Measurements from ENCODE around the gene IRX4. TPM values are rescaled to one million over a fixed set of nuclear protein-coding genes. Genes with fewer than 3 reads are reported as not detected.

The IRX4 gene
- total and polyA plus RNA-seq, 2 donors (not counting 3 experiments of a cell fraction or from before 2014, with no cell fraction given) = not detected

DNA sequence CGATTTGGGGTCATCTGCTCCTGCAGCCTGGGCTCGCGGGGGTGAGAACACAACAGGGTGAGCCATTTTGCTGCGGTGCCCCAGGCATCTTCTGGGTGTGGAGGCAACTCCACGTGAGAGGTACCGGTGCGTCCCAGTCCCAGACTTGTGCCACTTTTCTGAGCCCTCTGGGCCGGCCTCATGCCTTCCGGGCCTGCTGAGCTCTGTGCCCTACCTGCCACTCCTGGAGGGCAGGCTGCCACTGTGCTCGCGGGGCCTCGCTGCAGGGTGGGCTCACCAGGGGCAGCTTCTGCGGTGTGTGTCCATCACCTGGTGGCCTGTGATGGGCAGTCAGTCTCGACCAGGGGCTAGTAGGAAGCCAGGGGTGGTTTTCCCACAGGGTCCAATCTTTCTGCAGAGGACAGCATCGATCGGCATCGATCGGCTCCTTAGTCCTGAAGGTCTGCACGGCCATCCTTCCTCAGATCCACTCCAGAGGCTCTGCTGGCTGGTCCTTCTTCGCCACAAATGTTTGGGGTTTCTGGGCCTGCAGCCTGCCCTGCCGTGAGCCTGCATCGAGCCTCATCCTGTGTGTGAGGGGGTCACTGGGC, 22.6 kb downstream of the IRX4 start:
- Histone ChIP-seq H3K36me3 (ENCODE audit: control insufficient read depth in 2 of 2, extremely low read depth in 1 of 2, insufficient read depth in 2 of 2, low read length in 2 of 2) (no peaks in the 10 kb centered on the region), H3K27me3 (ENCODE audit: control insufficient read depth in 2 of 2, insufficient read depth in 2 of 2, low read length in 2 of 2) (no peaks in the 10 kb centered on the region), H4K20me1 (replicated peaks; ENCODE audit: control insufficient read depth, extremely low read depth, insufficient read depth, low read length) (no peaks in the 10 kb centered on the region), H3K9ac (replicated peaks; ENCODE audit: extremely low read depth, insufficient read depth, low read length) (no peak overlapping the region), H3K79me2 (ENCODE audit: control insufficient read depth, insufficient read depth, low read length) (no peaks in the 10 kb centered on the region), H3K9me3 (replicated peaks; ENCODE audit: control insufficient read depth, insufficient read depth, low read length) (no peaks in the 10 kb centered on the region), H3K4me2 (ENCODE audit: insufficient read depth, low read length) (no peak overlapping the region), H3K27ac (ENCODE audit: insufficient read depth, low read depth, low read length) (no peak overlapping the region), H3K4me3 (replicated peaks in 1 of 3; ENCODE audit: insufficient read depth in 1 of 3, low read depth in 1 of 3, low read length in 3 of 3) (no peak overlapping the region), H3K4me1 (ENCODE audit: control insufficient read depth, extremely low read depth, insufficient read depth, low read length) (no peaks in the 10 kb centered on the region), H3K9me1 (replicated peaks; ENCODE audit: control insufficient read depth, extremely low read depth, insufficient read depth, low read length) (no peaks in the 10 kb centered on the region), H2AFZ (ENCODE audit: low read depth, low read length) (no peak overlapping the region)
- ChIA-PET CTCF (no interaction called here), POLR2A (no interaction called here)
- dilution Hi-C loops (cut with MboI; ENCODE audit: extremely low pct_ligation_motif_present, low sequenced_read_pairs) = no loop called here
- FAIRE-seq (no peak), DNase-seq (ENCODE audit: low read depth, low spot score) (no peak)
- intact Hi-C loops (cut with micrococcal nuclease) = no loop called here
- TF ChIP-seq, protein P1, sequence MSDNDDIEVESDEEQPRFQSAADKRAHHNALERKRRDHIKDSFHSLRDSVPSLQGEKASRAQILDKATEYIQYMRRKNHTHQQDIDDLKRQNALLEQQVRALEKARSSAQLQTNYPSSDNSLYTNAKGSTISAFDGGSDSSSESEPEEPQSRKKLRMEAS (IDR thresholded peaks at IDR 0.05; ENCODE audit: insufficient read depth, insufficient read length) = no peak
- TF ChIP-seq GATA2 (IDR thresholded peaks at IDR 0.05; ENCODE audit: insufficient read depth, insufficient read length, low read depth, low read length) (no peak), POLR2AphosphoS5 (IDR thresholded peaks at IDR 0.05; ENCODE audit: insufficient read depth, low read depth, low read length) (no peak), JUN (IDR thresholded peaks at IDR 0.05; ENCODE audit: borderline replicate concordance, insufficient read depth, insufficient read length, low read depth) (no peak), FOS (IDR thresholded peaks at IDR 0.05; ENCODE audit: borderline replicate concordance, insufficient read depth, low read length) (no peak), MYC (IDR thresholded peaks at IDR 0.05; ENCODE audit: low read depth, low read length) (no peak), POLR2A (IDR thresholded peaks at IDR 0.05; ENCODE audit: low read depth, low read length) (no peak)
- TF ChIP-seq, protein P2, sequence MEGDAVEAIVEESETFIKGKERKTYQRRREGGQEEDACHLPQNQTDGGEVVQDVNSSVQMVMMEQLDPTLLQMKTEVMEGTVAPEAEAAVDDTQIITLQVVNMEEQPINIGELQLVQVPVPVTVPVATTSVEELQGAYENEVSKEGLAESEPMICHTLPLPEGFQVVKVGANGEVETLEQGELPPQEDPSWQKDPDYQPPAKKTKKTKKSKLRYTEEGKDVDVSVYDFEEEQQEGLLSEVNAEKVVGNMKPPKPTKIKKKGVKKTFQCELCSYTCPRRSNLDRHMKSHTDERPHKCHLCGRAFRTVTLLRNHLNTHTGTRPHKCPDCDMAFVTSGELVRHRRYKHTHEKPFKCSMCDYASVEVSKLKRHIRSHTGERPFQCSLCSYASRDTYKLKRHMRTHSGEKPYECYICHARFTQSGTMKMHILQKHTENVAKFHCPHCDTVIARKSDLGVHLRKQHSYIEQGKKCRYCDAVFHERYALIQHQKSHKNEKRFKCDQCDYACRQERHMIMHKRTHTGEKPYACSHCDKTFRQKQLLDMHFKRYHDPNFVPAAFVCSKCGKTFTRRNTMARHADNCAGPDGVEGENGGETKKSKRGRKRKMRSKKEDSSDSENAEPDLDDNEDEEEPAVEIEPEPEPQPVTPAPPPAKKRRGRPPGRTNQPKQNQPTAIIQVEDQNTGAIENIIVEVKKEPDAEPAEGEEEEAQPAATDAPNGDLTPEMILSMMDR (IDR thresholded peaks at IDR 0.05; ENCODE audit: extremely low read depth in 1 of 2, insufficient read depth in 1 of 2, low read depth in 1 of 2, low read length in 2 of 2) = no peak
- no TSS peak for BruUV-seq (replicated peaks)
